22Rv1 (cell line): ENCODE data around the gene UBE2D3.
A peak's percentile ranks its signal among the peaks of the same experiment; 100 is the strongest.

Experiments
- H3K27ac ChIP-seq: fragments of 450-650 bp; 2 replicates; pipeline ENCODE4 v1.5.1; 2017
- CTCF ChIP-seq: fragments of 450-650 bp; IDR thresholded peaks from 2 replicates; pipeline ENCODE4 v1.5.1; 2017; ENCODE audit warnings: mild to moderate bottlenecking
- ZFX ChIP-seq: fragments of 450-650 bp; IDR thresholded peaks from 2 replicates; pipeline ENCODE4 v1.6.1; 2017; ENCODE audit warnings: antibody characterized with exemption, borderline replicate concordance

UBE2D3 gene

DNA sequence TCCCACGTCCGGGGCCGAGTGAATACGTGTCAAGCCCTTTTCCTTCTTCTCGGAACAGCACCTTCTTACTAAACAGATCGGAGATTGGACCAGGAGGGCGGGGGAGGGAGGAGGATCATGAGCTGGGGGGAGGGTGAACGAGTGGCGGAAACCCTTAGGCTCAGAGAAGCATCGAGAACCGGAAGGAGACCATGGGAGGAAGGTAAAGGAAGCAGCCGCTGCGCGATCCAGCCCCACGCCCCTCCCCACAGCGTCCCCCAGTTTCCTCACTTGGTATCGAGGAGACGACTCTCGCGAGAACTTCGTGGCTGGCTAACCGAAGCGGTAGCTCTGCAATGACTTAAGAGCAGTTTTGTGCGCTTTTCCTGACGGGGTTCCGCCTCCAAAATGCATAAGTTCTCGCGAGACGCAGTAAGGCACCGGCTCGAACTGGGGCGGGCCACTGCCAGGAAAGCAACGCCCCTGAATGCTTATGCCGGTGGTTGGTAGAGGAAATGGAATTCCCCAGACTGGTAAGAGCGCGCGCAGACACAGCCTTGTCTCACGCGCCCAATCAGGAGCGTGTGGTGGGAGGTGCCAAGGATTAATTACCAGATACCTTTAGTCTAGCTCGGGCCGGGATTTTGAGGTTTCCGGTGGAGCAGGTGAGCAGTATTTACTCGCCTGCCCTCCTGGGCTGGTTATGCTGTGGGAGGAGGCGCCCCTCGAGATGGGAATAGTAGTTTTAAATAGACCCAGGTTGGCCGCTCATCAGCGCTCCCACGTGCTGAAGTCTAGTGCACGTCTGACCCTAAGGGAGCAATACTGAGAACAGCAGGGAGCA lies 534 bp upstream of the UBE2D3 start:
- no peak; the same call in 1 of the 2 replicates for TF ChIP-seq CTCF
- peak overlapping the region; percentile 100 for H3K27ac ChIP-seq

DNA sequence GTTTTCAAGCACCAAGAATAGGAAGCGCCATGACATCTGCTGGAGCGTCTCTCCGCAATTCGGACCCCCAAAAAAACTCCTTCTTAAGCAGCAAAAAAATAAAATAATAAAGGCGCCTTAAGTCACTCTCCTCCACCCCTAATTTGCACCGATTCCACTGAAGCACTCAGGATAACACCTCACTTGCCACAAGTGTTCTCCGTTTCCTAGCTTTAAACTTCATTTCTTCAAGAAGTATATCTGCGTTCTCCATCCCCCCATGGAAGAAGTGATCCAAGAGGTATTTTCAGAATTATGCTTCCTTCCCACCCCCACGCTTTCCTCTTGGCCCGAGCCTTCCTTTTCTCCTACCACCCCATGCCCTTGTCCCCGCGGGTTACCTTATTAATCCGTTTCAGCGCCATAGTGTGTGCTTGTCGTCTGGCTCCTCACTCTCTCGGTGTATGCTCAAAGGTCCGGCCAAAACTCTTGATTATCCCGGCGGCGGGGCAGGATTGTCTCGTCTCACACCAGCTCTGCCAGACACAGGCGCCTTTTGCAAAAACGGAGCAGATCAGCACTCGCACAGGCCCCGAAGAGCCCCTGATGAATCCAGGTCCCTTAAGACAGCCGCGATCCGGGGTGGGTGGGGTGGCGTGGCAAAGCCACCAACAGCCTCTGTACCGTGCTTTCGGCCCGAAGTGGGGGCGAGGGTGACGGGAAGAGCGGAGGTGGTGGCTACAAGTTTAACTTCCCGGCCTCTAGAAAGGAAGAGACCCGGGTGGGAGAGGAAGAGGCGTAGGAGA lies 1.1 kb downstream of the UBE2D3 start:
- peak overlapping the region; percentile 100 for H3K27ac ChIP-seq
- TF ChIP-seq ZFX (no peak), CTCF (no peak)

DNA sequence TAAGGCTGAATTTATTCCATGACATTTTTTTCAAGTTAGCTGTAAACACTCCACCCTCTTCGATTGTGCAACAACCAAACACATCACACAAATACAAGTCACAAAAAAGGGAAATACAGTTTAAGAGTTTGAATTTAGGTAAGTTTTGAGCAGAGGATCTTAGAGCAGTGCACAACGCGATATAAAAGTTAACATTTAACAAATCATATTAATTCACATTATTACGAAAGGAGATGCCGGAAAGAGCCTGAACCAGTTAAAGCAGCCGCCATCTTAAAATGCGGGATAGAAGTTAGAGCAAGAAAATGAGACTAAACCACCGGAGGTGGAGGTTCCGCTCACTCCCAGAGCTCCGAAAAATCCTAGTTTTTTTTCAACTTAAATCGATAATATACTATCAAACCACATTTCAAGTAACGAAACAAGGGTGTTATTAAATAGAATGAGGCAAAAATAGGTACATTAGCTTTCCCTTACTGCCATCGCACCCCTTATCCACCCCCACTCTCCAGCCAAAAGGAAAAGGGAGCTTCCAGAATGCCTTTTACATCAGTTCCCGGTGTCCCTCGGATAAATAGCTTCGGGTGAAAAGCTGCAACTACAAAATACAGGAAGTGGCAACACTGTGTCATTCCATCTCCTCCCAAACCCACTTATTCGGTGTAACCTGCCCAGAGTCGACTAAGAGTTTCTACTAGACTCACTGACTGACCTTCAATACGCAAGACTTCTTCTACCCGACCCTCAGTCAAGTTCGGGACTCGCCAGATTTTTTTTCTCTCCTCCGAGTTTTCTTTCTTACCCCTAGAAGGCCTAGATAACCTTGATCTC lies 1.9 kb downstream of the UBE2D3 start:
- H3K27ac ChIP-seq = peak overlapping the region; percentile 100
- no peak for TF ChIP-seq CTCF
- no peak for TF ChIP-seq ZFX

GRCh38 chr4:102824398-102824797 lies 3.0 kb downstream of the UBE2D3 start:
- H3K27ac ChIP-seq = no peak overlapping the region
- TF ChIP-seq CTCF (no peak), ZFX (no peak)

GRCh38 chr4:102823897-102824296 lies 3.5 kb downstream of the UBE2D3 start:
- no peak for TF ChIP-seq CTCF
- TF ChIP-seq ZFX = no peak
- H3K27ac ChIP-seq = no peak overlapping the region

DNA sequence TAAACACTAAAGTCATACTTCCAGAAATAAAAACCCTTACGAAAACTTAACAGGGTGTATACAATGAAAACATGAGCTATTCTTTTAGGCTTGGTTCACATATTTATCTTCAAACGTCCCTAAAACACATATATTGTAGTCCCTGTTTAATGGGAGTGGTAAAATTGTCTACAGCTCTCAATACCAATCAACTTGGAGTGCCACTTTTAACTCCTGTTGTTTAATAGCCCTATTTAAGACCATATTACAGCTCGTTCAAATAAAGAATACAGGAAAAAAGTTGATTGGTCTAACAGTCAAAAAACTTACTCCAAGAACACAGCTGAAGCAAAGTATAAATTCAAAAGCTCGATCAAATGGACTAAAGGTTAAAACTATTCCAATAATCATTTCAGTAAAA lies 3.9 kb downstream of the UBE2D3 start:
- H3K27ac ChIP-seq = no peak overlapping the region
- TF ChIP-seq CTCF = no peak
- TF ChIP-seq ZFX = no peak
